HG03575 (cell line): ENCODE data around the gene CD164.
"Not testable (repeated sequence)": the region's sequence is repeated elsewhere in the genome, so short reads cannot be mapped to it uniquely, and the experiment has no call there.

ENCODE experiments used
- ATAC-seq: cut with Tn5 transposase; IDR thresholded peaks from one replicate; pipeline ENCODE4 v1.9.1; 2021; ENCODE audit not compliant: unreplicated experiment, insufficient number of reproducible peaks, low FRiP score; ENCODE audit errors: extremely low read depth

CD164 gene

GRCh38 chr6:109349419-109349987 lies 32.8 kb downstream of the CD164 start:
- ATAC-seq, result no peak

DNA sequence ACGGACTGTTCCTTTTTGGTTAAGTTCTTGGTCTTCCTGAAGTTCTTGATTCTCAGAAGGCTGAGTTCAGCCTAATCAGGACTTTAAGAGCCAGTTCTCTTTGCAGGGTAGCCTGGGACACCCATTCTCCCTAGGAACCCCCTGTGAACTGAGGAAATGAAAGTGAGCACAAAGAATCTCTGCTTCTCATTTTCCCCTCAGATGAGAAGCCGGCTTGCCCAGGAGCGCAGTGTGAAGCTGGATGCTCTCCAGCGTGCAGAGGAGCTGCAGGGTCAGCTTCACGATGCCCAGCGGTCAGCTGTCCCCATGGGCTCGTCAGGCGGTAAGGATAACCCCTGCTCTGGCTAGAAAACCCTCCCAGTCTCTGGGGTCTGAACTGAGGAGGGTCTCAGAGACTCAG lies 34.0 kb downstream of the CD164 start:
- ATAC-seq, result no peak

- no peak for ATAC-seq
Observed at GRCh38 chr6:109347779-109348178, 34.5 kb downstream of the CD164 start.

GRCh38 chr6:109345986-109346385 lies 36.3 kb downstream of the CD164 start:
- no peak for ATAC-seq

GRCh38 chr6:109344226-109344625 lies 38.0 kb downstream of the CD164 start:
- no peak for ATAC-seq

DNA sequence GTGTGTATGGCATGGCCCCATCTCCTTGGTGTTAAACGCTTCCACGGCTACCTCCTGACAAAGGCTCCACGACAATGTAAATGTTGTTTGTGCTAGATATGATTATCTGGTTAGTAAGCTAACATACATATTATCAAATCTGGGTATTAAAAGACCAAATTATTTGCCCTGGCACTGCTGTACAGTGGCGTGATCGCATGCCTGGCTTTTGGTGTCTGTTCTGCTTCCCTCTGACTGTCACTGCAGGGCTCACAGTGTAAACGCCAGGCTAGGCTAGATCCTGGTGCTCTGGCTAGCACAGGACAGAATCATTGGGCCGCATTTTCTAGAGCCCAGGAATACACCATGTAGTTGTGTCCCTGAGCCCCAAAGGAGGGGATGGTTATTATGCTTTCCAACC lies 38.7 kb downstream of the CD164 start:
- ATAC-seq, result no peak

- ATAC-seq, result no peak
Observed at GRCh38 chr6:109342911-109343310, 39.4 kb downstream of the CD164 start.

DNA sequence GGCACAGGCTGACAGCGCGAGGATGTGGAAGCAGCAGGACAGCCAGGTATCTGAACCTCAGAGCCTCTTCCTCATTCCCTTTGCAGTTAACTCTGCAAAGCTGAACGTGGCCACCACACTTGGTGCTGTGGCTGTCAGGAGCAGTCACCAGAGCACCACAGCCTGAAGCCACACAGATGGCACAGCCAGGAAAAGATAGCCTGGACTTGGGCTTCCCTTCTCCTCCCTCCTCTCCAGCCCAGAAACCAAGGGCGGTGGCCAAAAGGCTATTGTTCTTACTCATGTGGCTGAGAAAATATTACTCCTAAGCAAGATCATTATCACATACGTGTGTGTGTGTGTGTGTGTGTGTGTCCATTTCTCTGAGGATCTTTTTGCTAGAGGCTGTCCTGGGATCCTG lies 39.8 kb downstream of the CD164 start:
- no peak for ATAC-seq

DNA sequence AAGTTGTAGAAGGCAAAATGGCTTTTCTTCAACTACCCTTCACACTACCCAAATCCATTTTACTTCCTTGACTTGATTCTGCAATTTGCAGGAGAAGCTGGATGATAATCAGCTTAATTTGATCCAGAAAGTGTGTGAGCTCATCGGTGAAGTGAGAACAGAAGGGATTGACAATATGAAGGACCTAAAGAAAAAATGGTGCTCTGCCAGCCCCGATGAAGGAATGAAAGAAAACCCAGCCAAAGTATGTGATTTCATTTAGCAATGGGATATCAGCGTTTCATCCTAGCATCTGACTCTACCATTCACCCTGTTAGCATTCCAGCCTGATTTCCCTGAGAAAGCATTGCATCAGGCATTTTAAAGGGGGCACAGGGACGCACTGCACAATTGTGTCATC lies 41.5 kb downstream of the CD164 start:
- no peak for ATAC-seq

- no peak for ATAC-seq
Observed at GRCh38 chr6:109339906-109340678, 42.2 kb downstream of the CD164 start.

- no peak for ATAC-seq
Observed at GRCh38 chr6:109336221-109336961, 45.9 kb downstream of the CD164 start.

DNA sequence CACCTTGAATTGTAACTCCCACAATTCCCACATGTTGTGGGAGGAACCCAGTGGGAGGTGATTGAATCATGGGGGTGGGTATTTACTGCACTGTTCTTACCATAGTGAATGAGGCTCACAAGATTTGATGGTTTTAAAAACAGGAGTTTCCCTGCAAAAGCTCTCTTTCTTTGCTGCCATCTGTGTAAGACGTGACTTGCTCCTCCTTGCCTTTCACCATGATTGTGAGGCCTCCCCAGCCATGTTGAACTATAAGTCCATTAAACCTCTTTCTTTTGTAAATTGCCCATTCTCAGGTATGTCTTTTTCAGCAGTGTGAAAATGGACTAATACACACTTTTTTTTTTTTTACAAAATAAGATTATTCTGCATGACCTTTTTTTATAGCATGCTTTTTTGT lies 48.4 kb downstream of the CD164 start:
- ATAC-seq, result not testable (repeated sequence)

DNA sequence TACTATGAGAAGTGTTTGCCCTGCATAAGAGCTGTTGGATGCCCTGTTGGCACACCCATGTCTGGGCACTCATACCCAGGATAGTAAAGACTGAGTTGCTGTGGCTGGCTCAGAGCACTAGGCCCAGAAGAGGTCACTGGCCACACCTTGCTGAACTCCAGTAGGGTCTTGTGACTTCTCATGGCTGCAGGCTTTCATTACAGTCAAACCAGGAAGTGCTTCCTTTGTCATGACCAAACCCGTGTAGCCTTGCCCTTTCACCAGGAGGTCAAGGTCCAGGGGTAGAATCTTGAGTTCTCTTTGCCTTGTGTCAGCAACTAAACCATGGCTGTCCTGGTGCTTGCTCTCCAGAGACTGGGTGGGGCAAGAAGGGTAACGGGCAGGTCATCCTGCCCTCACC lies 49.5 kb downstream of the CD164 start:
- ATAC-seq, result no peak

DNA sequence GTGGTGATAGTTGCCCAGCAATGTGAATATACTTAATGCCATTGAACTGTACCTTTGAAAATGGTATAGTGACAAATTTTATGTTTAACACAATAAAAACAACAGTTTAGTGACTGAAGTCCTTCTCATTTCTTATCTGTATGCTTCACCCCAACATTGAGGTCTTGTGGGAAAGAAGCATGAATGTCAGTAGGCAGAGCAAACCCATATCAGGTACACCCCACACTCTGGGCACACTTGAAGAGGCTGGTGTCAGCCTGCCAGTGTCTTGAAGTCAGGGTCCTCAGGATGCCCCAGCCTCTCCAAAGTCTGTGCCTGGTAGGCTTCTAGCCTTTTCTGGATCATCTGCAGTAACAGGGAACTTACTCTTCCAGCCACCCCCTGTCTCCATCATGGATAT lies 51.2 kb downstream of the CD164 start:
- no peak for ATAC-seq

GRCh38 chr6:109330263-109330662 lies 52.0 kb downstream of the CD164 start:
- ATAC-seq, result no peak

- ATAC-seq, result no peak
Observed at GRCh38 chr6:109328629-109329028, 53.6 kb downstream of the CD164 start.

DNA sequence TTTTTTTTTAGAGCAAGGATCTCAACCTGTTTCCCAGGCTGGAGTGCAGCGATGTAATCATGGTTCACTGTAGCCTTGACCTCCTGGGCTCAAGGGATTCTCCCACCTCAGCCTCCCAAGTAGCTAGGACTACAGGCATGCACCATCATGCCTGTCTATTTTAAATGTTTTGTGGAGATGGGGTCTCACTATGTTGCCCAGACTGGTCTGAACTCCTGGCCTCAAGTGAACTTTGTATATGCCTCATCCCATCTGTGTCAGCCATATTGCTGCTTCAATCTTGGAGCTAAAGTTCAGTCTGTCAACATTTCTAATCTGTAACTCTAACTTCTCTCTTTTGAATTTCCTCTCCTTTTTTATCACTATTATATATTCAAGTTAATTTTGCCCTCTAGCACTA lies 54.3 kb downstream of the CD164 start:
- ATAC-seq, result no peak

DNA sequence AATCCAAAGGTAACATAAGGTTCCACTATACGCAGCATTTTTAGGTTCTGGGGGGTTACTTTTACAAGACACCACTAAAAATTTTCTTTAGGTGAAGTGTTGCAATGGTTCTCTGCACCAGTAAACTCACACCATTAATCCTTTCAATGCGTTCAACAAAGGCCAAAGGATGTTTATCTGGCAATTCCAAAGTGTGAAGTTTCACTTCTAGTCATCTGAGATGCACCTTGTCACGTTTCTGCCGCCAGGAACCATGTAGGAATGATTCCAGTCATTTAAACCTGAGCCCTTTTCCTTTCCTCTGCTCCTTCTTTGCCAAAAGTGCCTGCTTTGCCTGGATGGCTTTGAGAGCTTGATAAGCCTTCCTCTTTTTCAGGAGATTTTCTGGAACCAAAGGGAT lies 54.8 kb downstream of the CD164 start:
- ATAC-seq, result no peak

- no peak for ATAC-seq
Observed at GRCh38 chr6:109326351-109326750, 55.9 kb downstream of the CD164 start.

DNA sequence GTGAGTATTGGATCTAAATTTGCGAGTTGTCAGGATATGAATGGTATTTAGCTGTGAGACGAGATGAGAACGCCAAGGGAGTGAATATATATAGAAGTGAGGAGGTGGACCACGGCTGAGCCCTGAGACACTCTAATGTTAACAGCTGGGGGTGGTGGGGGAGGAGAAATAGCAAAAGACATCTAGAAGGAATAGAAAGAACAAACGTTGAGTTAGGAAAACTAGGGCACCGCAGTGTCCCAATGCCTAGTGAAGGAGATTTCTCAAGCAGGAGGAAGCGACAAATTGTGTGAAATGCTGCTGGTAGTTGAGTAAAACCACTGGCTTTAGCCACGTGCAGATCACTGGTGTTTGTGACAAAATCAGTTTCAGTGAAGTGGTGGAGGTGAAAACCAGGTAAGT lies 56.9 kb downstream of the CD164 start:
- no peak for ATAC-seq
